ENCODE measurements around the gene PGAM4.
"Not testable (repeated sequence)": the region's sequence is repeated elsewhere in the genome, so short reads cannot be mapped to it uniquely, and the experiment has no call there.

PGAM4 gene

DNA sequence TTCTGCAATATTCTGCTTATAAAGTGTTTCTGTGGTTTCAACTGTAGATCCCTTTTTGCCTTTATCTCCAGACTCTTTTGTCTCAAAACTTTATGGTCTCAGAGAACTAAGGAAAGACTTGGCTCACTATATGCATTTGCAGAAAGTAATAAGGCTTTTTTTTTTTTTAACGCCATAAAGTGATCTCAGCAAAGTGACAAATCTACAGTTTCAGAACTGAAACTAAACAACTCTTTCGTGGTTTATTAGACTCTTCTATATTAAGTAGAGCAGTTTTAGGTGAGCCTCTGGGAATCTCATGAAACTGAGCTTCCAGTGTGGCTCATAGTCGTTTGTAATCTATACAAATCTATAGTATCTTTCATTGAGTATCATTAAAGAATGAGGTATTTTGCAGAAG, 43.7 kb downstream of the PGAM4 start:
- no peak for DNase-seq (ENCODE audit: low read depth, low spot score)

DNA sequence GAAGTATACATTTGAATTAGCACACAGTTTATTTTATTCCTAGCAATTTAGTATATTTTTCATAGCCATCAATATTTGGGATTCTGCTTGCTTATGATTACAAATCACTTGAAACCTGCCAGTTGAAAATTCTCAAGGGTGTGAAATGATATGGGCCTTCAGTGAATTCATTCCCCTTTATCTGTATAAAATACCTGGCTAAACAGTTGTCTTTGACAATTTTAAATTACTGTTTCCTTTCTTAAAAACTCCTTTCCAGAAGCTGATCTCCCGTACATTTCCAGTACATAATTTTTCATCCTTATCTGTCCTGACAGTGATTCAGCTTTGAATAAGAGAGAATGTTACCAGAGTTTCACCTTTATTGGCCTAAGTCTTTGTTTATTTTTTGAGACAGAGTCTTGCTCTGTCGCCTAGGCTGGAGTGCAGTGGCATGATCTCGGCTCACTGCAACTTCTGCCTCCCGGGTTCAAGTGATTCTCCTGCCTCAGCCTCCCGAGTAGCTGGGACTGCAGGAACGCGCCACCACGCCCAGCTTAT, 45.0 kb downstream of the PGAM4 start:
- DNase-seq (ENCODE audit: low read depth, low spot score), result no peak

DNA sequence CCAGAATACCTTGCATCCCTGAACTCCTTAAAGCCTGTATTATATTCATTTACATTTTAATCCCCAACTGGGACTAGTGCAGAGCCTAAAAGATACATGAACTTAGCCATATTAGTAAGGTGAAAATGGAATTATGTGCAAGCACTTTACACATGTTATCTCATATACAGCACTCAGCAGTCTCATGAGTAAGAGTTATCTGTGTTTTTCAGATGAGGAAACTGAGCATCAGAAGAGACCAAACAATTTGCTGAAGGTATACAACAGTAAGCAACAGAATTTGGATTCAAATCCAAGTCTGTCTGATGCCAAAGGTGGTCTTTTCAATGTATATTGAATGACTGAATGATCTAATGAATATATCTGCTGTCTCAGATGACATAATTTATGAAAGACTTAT, 46.7 kb downstream of the PGAM4 start:
- no peak for DNase-seq (ENCODE audit: low read depth, low spot score)

DNA sequence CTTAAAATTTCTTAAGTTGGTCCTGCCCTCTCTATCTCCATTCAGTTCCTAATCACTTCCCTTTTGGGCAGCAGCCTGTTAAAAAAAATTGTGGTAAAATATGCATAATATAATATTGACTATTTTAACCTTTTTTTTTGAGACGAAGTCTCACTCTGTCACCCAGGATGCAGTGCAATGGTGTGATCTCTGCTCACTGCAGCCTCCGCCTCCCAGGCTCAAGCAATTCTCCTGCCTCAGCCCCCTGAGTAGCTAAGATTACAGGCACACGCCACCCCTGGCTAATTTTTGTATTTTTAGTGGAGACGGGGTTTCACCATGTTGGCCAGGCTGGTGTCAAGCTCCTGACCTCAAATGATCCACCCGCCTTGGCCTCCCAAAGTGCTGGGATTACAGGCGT, 50.1 kb downstream of the PGAM4 start:
- DNase-seq (ENCODE audit: low read depth, low spot score), result not testable (repeated sequence)

DNA sequence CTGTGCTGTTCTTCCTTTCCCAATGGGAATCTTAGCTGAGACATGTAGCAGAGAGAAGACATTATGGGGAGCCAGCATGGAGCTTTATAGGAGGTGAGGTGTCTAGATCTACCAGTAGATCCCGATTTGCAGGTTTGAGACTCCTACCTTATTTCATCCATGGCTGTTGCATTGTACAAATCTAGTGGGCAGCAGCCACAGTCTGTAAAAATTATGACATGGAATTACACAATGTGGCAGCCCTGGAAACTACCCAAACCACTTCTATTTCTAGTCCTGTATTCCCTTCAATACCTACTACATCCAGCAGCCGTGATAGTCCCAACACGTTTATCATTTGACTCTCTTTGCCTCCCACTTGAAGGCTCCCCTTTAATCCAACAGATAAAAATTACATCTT, 50.9 kb downstream of the PGAM4 start:
- no peak for DNase-seq (ENCODE audit: low read depth, low spot score)
